GM19438 (cell line): ENCODE results near the gene REPIN1.

Experiments
- ATAC-seq: cut with Tn5 transposase; IDR thresholded peaks from one replicate; pipeline ENCODE4 v1.9.1; 2021; ENCODE audit warnings: low read depth; ENCODE audit not compliant: unreplicated experiment

The REPIN1 gene

GRCh38 chr7:150359622-150360362 is 8.8 kb upstream of the REPIN1 start:
- ATAC-seq: no peak

GRCh38 chr7:150360363-150361058 is 8.1 kb upstream of the REPIN1 start:
- no peak for ATAC-seq

DNA sequence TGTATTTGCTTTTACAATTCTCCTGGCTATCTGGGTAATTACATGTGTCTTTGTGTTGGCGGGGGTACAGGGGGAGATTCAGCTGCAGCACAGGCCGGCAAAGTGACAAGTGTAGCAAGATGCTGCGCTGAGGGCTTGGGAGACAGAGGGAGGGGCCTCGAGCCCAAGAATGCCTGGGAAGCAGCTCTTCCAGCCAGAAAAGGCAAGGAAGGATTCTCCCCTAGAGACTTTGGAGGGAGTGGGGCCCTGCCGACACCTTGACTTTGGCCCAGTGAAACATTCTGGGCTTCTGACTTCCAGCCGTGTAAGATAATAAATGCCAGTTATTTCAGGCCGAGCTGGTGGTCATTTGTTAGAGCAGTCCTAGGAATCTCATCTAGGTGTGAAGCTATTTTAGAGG is 7.2 kb upstream of the REPIN1 start:
- no peak for ATAC-seq

DNA sequence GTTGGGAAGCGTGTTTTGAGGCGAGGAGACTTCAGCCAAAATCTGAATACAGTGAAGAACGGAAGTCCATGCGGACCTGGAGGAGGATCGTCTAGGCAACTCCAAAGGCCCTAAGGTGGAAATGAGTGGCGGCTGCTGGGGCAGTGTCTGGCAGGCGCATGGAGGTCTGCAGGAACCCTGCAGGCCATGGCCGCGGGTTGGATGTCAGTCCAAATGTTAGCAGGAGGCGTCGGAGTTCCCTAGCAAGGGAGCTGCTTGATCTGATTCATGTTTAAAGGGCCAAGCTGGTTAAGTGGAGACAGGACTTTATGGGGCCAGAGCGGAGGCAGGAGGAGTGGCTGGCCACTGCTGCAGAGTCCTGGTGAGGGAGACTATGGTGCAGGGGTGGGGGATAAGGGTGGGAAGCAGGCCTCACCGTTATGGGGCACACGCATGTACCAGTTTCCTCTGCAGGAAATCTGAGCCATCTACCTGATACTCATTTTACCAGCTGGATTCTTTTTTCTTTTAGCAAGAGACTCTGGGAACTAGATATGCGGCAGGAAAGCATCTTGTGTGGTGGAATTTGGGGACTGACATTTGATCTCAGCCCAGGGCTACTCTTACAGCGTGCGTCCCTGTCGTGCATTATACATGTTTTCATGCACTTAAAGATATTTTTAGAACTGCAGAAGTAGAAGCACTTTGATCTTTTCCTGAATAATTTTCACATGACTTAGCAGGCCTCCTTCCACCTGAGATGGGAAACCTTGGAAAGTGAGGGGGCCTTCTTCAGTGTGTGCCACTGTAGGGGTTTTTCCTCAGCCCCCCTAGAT is 6.6 kb upstream of the REPIN1 start:
- no peak for ATAC-seq

GRCh38 chr7:150363370-150363769 is 5.3 kb upstream of the REPIN1 start:
- no peak for ATAC-seq

- no peak for ATAC-seq
Observed at GRCh38 chr7:150363872-150364271, 4.8 kb upstream of the REPIN1 start.

DNA sequence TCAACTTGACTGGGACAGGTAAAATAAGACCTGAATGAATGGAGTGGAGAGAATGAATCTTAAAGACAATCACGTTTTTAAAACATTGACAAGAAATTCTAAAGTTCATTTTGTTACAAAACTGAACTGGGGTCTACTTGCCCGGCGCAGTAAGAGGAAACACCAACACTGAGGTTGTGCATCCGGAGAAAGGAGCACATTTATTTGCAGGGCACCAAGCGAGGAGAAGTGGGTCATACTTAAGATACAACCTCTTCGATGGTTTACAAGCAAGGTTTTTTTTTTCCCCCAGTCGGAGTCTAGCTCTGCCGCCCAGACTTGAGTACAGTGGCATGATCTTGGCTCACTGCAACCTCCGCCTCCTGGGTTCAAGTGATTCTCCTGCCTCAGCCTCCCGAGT is 3.4 kb upstream of the REPIN1 start:
- no peak for ATAC-seq

DNA sequence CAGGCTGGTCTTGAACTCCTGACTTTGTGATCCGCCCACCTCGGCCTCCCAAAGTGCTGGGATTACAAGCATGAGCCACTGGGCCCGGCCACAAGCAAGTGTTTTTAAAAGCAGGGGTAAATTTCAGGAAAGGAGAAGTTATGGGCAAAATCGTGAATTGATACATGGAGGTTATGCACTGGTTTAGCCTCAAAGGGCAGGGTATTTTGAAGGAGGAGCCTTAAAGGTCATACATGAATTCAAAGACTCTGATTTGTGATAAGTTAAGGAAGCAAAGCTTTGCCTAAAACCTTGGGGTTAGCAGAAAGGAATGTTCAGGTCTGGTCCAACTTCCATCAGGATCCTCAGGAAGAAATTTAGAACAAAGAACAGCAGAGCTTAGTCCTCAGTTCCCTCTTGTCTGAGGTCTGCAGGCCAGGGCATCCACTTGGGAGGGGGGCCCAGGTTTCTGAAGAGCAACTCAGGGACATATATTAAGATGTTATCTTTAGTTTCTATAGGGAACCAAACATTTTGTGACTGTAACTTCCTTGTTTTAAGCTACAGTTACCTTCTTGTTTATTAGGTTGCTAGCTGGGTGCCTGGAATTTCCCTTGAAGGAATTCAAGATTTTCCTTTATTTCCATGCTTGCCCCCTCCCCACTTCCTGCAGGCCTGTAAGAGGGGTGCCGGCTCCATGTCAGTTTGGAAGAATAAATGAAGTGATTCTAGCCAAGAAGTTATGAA is 2.8 kb upstream of the REPIN1 start:
- ATAC-seq: no peak

DNA sequence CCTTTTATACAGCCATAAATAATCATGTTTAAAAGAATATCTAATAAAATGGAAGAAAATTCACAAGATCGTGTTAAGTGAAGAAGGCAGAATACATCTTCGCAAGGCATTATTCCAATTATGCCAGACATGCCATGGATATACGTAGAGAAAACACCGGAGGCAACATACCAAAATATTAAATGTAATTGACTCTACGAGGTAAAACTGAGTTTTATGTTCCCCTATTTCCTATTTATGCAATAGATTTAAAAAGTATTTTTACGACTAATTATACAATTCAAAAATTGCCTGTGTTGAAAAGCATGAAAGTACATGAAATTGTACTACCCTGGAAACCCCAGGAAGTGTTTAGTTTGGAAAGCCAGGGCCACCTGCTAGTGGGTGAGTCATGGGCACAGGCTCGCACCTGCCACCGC is 936 bp upstream of the REPIN1 start:
- no peak for ATAC-seq

DNA sequence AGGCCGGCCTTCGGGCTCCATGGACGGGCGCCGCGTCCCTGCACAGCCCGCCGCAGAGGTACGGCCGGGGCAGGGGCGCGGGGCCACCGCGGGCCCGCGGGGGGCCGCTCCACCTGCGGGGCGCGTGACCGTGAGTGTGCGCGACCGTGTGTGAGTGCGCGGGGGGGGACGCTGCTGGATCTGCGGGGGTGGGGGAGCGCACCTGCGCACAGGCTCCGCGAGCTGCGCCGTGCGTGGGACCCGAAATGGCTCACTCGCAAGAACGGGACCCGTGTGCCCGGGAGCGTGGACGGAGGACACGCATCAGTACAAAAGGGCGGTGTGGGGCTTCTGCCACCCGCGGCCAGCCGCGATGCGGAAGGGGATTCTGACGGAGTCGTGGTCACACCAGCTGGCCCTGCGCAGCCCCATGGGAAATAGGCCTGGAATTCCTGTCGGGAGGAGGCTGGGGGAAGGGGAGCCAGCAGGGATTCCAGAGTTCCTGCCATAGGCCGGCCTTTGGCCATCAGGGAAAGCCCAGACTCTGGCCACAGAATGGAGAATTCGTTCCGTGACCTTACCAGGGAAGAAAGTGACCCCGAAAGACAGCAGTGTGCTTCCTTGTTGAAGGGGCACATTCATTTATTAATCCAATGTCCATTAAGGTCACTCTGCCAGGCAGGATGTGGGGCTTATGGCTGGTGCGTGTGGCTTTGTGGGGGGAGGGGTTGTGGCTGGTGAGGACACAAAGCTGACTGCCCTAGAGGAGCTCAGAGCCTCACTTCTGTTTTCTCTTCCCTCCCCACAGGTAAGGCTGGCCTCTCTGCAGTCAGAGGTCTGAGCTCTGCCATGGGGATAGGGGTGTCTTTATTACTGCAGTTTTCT is 494 bp downstream of the REPIN1 start:
- peak; percentile 36 for ATAC-seq

- no peak for ATAC-seq
Observed at GRCh38 chr7:150369748-150370501, 1.3 kb downstream of the REPIN1 start.

DNA sequence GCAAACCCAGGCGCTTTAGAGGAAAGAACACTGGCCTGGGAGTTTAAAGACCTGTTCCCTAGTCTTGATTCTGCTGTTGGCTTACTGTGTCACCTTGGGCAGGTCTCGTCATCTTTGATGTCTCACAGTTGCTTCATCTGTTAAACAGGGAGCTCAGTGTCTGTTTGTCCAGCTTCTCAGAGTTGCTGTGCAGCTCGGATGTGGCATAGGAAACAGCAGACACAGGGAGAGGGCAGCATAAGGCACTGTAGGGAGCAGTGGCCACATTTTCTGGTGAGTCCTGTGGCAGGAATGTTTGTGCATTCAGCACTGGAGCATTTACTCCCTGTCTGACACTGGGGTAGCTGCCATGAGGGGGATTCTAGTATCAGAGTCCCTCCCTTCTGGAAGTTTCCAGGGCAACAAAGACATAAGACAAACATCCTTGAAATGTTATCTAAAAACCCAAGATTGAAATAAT is 2.0 kb downstream of the REPIN1 start:
- no peak for ATAC-seq

- ATAC-seq: no peak
Observed at GRCh38 chr7:150371131-150371995, 2.7 kb downstream of the REPIN1 start.

DNA sequence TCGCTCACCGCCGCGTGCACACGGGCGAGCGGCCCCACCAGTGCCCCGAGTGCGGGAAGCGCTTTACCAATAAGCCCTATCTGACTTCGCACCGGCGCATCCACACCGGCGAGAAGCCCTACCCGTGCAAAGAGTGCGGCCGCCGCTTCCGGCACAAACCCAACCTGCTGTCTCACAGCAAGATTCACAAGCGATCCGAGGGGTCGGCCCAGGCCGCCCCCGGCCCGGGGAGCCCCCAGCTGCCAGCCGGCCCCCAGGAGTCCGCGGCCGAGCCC is 3.3 kb downstream of the REPIN1 start:
- no peak for ATAC-seq

GRCh38 chr7:150372271-150373048 is 3.8 kb downstream of the REPIN1 start:
- ATAC-seq: no peak

DNA sequence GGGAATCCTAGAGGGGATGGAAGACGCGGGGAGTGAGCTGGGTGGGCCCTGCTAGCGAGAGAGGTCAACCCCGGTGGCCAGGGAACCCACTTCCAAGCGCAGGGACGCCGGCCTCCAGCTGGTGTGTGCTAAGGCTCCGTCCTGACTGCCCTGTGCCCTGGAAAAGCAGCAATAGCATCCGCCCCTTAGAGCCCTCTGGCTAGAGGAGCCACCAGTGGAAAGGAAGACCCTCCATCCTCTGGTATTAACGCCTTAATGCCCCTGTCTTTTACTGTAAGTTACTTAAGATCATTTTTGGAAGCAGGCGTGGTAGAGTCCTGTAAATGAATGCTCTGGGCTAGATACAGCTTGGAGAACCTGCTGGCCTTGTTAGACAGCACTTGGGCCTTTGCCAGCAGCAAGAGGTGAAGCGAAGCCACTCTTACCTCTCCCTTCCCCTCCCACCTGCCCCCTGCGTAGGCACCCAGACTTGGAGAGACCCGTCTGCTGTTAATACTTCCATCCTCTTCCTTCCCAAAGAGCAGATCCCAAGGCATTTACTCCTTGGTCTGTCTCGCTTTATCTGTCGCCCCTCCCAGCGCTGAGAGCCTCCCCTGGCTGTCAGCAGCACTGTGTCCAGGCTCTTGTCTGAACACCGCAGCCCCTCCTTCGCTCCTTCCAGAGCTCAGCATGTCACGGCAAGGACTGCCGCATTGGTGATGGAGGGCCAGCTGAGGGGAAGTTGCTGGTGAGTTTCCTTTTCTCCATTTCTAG is 4.6 kb downstream of the REPIN1 start:
- no peak for ATAC-seq

GRCh38 chr7:150374026-150374425 is 5.4 kb downstream of the REPIN1 start:
- ATAC-seq: no peak
